Bone marrow (tissue), 2 donors: Measurements from ENCODE around the gene ESRRA.
A peak's percentile ranks its signal among the peaks of the same experiment; 100 is the strongest.

Experiments
- DNase-seq, 2 donors: peaks; one replicate each; lab custom pipeline; 2025; lab: John Stamatoyannopoulos, UW

Gene ESRRA

DNA sequence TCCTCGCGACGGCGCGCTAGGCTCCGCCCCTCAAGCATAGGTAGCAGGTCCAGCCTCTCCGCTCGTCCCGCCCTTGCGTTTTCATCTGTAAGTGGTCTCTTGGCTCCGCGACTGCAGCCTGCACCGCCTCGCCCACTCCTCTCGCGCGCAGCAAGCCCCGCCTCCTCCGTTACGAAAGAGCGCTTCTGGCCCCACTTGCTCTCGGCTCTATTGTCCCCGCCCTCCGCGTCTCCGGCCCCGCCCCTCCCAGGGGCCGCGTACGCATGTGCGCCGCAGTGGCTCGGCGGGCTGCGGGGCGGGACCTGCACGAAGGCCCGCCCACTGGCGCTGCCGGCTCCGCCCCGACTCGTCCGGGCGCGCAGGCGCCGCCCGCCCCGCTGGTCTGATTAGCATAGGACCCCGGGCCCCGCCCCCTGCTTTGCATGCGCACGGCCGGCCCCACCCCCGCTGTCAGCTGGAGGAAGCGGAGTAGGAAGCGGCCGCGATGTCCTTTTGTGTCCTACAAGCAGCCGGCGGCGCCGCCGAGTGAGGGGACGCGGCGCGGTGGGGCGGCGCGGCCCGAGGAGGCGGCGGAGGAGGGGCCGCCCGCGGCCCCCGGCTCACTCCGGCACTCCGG is at the start of gene ESRRA:
Gene ESRRA, plus strand, starts transcription at position 450 of the 616 bp plus-strand sequence. CDS start 1,656 bp downstream, outside the sequence.
- DNase-seq = peak; percentile 96 to 97

DNA sequence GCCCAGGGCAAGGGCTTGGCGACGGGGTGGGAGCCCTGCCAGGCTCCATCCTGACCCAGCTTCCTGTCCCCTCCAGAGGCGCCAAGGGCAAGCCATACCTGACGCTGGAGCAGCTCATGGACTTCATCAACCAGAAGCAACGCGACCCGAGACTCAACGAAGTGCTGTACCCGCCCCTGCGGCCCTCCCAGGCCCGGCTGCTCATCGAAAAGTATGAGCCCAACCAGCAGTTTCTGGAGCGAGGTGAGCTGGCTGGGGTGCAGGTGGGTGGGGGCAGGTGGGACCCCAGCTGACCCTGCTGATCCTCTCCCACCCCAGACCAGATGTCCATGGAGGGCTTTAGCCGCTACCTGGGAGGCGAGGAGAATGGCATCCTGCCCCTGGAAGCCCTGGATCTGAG is 49.0 kb upstream of the ESRRA start:
- no peak for DNase-seq

DNA sequence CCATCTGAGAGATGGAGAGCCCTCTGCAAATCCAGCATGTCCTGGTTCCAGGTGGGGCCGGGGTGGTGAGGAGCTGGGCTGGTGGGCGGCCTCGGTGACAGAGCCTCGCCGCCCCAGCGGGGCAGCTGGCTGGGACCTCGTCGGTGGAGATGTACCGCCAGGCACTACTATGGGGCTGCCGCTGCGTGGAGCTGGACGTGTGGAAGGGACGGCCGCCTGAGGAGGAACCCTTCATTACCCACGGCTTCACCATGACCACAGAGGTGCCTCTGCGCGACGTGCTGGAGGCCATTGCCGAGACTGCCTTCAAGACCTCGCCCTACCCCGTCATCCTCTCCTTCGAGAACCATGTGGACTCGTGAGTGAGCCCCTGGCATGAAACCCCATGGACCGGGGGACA is 47.0 kb upstream of the ESRRA start:
- DNase-seq = no peak

DNA sequence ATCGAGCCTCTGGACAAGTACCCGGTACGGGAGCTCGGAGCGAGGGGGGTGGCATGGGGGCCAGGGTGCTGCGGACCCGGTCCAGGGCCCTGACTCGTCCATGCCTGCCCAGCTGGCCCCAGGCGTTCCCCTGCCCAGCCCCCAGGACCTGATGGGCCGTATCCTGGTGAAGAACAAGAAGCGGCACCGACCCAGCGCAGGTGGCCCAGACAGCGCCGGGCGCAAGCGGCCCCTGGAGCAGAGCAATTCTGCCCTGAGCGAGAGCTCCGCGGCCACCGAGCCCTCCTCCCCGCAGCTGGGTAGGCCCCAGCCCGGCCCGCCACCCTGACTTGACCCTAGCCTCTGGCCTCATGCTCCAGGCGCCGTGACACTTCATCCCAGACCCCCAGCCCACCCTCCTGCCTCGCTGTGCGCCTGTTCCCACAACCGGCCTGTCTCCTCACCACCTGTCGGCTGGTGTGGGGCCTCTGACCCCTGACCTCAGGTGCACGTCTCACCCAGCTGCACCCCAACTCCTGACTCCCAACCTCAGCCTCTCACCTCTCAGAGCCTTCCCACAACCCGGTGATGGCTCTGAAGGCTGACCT is 46.3 kb upstream of the ESRRA start:
- no peak for DNase-seq

DNA sequence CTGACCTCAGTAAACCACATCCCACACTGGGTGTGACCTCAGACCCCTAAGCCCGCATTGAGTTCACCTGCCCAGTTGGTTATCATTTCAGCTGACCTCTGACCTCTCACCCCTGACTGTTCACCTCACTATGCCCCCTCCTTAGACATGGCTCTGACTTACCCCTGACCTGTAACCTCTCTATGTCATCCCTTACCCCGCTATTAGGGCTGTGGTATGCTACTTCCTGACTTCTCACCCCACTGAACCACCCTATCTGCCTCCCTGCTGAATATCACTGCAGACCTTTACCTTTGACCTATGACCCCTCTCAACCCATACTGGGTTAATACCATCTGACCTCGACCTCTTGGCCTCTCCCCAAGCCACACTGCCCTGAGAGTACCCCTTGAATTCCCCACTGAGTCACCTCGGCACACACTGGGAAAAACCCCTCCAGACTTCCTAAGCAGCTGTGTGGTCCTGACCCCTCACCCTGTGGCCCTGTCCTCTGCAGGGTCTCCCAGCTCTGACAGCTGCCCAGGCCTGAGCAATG is 45.7 kb upstream of the ESRRA start:
- DNase-seq = no peak

DNA sequence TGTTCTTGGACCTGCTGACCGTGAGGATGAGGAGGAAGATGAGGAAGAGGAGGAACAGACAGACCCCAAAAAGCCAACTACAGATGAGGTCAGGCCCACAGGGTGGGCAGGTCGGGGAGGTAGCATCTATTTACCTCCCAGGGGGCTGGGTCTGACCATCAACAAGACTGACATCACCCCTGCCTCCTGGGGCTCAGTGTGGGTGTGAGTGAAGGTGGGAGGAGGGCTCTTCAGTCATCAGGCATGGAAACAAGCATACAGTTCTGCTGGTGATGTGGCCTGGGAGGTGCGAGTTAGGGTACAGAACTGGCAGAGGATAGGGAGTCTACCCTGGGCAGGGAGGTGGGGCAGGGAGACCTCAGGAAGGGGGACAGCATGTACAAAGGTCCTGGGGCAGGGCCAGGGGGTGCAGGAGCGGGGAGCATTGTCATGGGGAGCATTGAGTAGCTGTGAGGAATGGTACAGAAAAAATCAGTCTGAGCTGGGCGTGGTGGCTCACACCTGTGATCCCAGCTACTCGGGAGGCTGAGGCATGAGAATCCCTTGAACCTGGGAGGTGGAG is 45.1 kb upstream of the ESRRA start:
- DNase-seq = no peak

DNA sequence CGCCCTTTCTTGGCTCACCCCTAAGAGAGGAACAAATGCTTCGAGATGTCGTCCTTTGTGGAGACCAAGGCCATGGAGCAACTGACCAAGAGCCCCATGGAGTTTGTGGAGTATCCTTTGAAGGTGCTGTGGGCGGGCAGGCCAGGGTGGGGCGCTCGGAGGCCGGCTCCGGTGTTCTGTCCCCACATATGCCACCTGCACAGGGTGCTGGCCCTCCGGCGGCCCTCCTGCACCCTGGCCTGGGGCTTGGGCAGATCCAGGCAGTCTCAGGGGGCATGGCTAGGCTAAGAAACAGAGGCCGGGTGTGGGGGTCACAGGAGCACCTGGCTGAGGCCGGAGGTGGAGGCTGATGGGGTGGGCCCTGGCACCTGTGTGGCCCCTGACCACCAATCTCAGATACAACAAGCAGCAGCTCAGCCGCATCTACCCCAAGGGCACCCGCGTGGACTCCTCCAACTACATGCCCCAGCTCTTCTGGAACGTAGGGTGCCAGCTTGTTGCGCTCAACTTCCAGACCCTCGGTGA is 43.7 kb upstream of the ESRRA start:
- no peak for DNase-seq

DNA sequence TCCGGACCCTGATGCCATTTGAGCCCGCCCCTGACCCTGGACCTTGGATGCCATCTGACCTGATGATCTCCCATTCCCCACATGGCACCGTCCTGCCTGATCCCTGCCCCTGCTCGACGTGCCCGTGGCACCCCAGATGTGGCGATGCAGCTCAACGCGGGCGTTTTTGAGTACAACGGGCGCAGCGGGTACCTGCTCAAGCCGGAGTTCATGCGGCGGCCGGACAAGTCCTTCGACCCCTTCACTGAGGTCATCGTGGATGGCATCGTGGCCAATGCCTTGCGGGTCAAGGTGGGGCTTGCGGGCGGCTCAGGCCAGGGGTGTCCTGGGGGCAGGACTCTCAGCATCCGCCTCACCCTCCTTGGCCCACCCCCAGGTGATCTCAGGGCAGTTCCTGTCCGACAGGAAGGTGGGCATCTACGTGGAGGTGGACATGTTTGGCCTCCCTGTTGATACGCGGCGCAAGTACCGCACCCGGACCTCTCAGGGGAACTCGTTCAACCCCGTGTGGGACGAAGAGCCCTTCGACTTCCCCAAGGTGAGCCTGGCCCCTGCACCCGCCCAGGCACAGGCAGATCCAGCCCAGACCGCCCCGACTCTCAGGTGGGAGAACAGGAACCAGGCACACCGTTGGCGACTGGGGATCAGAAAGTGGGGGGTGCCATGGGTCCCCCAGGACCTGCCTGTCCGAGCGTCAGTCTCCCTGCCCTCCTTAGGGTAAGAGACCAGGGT is 42.9 kb upstream of the ESRRA start:
- DNase-seq = no peak

DNA sequence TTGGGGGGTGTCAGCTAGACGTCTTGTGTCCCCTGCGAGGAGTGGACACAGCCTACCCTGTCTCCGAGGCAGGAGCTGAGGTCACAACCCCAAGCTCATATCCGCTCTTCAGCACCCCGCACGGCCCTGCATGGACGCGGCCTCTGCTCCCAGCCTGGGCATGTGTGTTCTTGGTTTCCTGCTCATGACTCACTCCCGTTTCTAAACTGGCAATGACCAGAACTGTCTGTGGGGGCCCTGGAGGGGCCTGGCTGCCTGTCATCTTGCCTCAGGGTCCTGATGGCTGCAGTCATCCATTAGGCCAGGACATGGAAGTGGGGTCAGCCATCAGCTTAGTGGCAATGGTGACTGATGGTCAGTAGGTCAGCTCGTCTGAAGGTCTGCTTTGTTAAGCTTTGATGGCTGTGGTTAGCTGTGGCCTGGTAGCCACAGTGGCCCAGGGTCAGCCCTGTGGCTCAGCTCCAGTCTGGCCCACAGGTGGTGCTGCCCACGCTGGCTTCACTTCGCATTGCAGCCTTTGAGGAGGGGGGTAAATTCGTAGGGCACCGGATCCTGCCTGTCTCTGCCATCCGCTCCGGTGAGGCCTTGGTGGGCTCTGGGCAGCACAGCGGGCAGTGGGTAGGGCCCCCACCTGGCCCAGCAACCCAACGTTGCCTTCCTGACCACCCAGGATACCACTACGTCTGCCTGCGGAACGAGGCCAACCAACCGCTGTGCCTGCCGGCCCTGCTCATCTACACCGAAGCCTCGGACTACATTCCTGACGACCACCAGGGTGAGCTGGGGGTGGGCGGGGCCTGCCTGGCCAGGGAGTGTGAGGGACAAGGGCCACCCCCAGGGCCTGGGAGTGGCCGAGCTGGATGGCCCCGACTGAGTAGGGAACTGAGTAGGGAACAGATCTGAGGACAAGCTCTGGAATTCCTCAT is 42.0 kb upstream of the ESRRA start:
- no peak for DNase-seq

DNA sequence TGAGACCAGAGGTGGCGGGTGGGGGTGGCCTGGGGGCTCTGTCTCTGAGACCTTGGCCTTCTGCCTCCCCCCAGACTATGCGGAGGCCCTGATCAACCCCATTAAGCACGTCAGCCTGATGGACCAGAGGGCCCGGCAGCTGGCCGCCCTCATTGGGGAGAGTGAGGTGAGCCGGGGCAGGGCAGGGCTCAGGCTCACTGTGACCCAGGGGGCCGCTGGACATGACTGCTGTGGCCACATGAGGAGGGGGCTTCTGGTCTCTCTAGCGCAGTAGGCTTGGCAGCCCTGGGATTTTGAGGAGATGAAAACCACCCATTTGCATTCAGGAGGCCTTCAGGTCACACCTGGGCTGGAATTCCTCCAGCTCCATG is 41.4 kb upstream of the ESRRA start:
- DNase-seq = no peak

DNA sequence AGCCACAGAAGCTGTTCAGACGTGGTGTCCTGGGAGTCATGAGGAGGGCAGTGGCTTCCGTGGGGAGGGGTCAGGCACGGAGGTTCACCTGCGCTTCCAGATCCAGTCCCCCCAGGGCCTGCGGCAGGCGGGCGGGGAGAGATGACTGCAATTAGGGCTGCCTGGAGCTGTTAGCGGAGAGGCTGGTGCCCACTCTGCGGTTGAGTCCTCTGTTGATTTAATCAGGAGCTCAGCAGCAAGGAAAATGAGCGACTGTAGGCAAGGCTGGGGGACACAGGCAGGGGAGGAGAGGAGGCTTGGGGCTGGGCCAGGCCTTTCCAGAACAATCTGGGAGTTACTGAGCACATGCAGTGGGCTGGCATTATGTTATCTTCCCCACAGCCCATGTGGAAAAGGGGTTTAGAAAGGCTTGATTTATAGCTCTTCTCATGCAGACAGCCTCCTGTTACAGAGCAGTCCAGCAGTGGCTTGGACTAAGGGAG is 40.9 kb upstream of the ESRRA start:
- no peak for DNase-seq

DNA sequence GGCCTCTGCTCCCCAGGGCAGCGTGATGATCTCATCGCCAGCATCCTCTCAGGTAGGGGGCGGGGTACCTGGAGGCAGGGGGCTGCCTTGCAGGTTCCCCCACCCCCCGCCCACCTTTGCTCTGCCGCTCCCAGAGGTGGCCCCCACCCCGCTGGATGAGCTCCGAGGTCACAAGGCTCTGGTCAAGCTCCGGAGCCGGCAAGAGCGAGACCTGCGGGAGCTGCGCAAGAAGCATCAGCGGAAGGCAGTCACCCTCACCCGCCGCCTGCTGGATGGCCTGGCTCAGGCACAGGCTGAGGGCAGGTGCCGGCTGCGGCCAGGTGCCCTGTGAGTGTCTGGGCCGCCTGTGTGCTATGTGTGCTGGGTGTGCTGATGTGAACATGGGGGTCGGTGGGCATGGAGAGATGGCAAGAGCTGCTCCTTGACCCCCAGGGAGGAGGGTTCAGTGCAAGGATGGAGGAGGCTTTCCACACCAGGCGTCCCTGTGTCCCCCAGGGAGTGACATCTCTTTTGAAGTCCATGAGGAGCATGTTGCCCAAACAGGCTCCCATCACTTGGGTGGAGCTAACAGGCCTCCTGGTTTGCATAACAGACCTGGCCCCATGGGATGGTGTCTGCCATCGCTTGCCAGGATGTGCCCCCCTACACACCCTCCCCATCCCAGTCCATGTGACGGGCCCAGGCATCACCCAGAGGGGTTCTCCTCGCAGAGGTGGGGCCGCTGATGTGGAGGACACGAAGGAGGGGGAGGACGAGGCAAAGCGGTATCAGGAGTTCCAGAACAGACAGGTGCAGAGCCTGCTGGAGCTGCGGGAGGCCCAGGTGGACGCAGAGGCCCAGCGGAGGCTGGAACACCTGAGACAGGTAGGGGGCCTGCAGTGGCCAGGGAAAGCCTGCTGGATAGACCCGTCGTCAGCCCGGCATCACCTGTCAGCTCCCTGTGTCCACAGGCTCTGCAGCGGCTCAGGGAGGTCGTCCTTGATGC is 39.9 kb upstream of the ESRRA start:
- no peak for DNase-seq

DNA sequence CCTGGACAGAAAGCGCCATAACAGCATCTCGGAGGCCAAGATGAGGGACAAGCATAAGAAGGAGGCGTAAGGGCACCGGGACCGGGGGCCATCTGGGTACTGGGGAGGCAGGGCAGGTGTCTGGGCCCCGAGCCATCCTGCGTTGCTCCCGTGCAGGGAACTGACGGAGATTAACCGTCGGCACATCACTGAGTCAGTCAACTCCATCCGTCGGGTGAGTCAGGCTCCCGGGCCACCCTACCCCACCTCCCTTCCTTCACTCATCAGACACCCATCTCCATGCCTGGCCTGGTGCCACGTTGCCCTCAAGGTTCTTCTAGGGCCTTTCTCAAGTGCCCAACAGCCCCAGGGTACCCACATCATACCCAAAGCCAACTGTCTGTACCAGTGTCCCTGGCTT is 39.0 kb upstream of the ESRRA start:
- DNase-seq = no peak

DNA sequence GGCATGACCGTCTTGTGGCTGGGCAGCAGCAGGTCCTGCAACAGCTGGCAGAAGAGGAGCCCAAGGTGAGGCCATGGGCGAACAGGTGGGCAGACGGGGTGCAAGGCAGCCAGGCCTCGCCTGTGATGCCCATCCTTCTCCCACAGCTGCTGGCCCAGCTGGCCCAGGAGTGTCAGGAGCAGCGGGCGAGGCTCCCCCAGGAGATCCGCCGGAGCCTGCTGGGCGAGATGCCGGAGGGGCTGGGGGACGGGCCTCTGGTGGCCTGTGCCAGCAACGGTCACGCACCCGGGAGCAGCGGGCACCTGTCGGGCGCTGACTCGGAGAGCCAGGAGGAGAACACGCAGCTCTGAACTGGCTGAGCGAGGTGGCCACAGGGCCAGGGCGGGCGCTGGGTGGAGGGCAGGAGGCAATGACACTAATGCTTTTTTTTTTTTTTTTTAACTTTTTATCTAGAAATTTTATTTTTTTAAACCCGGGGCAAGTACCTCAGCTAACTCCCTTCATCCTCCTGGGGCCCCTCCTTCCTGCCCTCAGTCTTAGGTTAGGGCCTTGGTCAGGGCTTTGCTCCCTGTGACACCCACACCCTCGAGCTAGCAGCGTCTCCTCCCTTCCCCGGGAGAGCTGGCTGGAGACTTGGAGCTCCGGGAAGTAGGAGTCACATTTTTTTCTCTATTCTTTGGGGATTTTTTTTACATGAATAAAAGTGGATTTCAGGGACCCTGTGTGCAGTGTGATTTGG is 37.9 kb upstream of the ESRRA start:
- no peak for DNase-seq

DNA sequence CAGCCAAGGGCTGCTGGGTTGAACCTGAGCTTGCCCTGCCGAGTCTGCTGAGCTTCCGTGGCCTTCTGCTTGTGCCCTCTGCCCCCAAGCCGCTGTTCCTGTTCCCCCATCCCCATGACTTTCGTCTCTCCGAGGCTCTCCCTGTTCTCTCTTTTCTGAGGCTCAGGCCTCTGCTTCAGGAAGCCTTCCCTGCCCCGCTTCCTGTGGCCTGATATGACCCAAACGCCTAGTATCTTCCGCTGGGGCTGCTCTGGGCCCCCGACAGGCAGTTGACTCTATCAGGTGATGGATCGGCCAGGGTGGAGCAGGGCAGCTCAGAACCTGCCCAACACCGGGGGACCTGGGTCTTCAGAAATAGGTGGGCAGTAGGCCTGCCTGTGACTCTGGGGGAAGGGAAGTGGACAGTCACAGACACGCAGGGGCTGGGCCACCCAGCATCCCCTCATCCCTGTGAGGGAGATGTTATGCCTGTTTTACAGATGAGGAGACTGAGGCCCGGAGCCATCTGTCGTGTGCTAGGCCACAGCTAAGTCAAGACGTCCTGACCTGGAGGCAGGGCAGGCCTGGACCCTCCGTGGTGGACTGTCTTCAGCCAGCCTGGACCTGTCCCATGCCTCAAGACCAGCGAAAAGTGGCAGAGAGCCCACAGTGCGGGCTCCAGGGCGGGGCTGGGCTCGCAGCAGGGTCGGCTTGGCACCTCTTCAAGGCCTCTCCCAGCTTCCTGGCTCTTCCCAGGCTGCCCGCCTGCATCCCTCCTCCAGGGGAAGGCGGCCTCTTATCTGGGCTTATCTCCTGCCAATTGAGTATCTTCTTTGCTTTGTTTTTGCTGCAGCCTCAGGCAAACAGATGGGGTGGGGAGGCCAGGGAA is 37.1 kb upstream of the ESRRA start:
- no peak for DNase-seq

DNA sequence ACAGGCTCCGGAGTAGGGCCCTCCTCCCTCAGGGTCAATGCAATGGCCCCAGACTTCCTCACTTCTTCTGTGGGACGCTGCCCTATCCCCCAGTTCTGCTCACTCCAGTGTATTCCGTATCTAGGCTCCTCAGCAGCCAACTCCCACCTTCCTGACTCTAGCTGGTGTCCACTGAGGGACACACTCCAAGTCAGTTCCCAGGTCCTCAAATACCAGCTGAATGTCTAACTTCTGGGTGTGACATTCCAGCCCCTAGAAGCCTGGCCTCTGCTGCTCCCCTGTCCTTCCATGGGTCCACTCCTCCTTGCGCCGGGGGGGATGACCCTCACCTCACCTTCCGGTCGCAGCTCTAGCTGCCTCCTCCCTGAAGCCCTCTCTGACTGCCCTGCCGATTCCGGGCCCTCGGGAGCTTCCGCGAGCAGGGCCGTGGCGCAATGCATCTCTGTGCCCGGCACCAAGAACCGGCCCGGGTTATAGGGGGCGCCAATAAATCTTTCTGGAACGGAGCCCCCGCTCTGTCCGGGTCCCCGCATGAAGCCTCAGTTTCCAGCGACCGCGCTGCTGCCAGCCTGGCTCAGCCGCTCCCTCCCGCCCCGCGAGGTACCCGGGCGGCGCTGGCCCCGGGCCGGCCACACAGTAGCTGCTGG is 36.3 kb upstream of the ESRRA start:
- DNase-seq = peak in 1 of 2 donors; percentile 79

DNA sequence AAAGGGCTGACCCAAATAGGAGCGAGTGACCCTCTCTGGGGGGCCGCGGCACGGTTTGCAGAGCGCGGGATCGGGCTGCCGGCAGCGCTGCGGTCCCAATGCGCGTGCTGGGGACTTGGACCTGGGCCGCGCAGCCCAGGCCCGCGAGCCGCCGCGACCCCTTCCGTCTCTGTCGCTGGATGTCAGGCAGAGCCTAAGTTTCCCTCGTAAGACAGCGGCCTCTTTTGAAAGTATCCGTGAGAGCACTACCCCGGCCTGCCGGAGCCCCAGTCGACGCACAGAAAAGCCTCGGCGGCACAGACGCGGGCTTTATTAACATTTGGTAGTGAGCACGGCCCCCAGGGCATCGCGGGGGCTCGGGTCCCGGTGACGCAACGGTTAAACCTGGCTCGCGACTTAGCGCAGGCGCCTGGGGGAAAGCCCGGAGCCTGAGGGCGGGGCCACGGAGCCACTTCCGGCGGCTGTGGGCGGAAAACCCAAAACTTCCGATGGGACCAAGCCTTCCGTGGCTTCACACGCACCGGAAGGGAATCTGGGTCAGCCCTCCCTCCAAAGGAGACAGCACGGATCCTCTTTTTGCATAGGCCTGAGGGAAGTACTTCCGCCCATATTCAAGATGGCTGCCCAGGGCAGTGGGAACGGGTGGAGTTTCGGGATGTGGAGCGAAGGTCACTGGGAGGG is 35.6 kb upstream of the ESRRA start:
- peak; percentile 95 to 97 for DNase-seq
